HL-60 (cell line): Measurements from ENCODE around the gene IQGAP2.
A peak's percentile ranks its signal among the peaks of the same experiment; 100 is the strongest.

Experiments
- DNase-seq, 2 experiments: peaks; one replicate each; pipeline ENCODE4 v3.0.0-alpha.2; 2010 to 2020; ENCODE audit warnings: low read depth in 1 of 2, low spot score in 1 of 2
- H3K27ac ChIP-seq: fragments of 250-450 bp; sonication (Bioruptor Pico); replicated peaks from 2 replicates; pipeline ENCODE4 v1.5.1; 2020; ENCODE audit warnings: mild to moderate bottlenecking, moderate library complexity
- H3K27me3 ChIP-seq: fragments of 250-450 bp; sonication (Bioruptor Pico); 2 replicates; pipeline ENCODE4 v1.5.1; 2021; ENCODE audit warnings: mild to moderate bottlenecking, moderate library complexity; ENCODE audit not compliant: insufficient read depth, poor library complexity, severe bottlenecking
- H3K4me3 ChIP-seq: replicated peaks from 2 replicates; pipeline ENCODE4 v1.5.1; 2011; ENCODE audit warnings: mild to moderate bottlenecking, control low read depth, low read length; ENCODE audit not compliant: insufficient read depth
- GABPA ChIP-seq: IDR thresholded peaks from 2 replicates; pipeline ENCODE4 v1.6.1; 2012; ENCODE audit warnings: low read depth
- POLR2AphosphoS5 ChIP-seq: IDR thresholded peaks from 2 replicates; pipeline ENCODE4 v1.6.1; 2012; ENCODE audit warnings: low read depth
- SPI1 ChIP-seq: IDR thresholded peaks from 2 replicates; pipeline ENCODE4 v1.6.1; 2012; ENCODE audit warnings: low read depth, mild to moderate bottlenecking, borderline replicate concordance
- TF ChIP-seq, protein P1 (sequence below): IDR thresholded peaks from one replicate; pipeline ENCODE4 v1.5.1; 2011; ENCODE audit warnings: low read length, control low read depth, inconsistent platforms; ENCODE audit not compliant: insufficient read depth
- TF ChIP-seq, protein P2 (sequence below): IDR thresholded peaks from 2 replicates; pipeline ENCODE4 v1.6.1; 2012; ENCODE audit warnings: low read depth; ENCODE audit not compliant: insufficient replicate concordance

The IQGAP2 gene

DNA sequence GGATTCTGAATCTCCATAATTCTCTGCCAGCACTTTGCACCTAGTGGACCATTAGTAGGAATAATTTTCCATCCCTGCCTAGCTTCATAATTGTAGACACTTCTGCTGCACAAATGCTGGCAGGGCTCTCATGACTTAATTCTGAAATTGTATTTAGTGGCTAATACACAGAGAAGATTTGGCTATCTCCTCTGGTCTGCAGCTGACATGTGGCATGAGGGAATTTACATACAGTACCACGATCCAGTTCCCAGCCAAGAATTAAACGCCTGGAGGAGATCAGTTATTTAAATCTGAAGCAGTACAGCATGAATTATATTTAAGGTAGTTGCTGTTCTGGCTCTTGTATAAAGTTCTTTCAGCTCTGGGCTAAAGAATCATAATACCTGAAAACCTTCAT, 46.5 kb downstream of the IQGAP2 start:
- no peaks in the 10 kb centered on the region for H3K27me3 ChIP-seq
- no peak overlapping the region for H3K4me3 ChIP-seq
- TF ChIP-seq POLR2AphosphoS5 (no peak), GABPA (no peak), SPI1 (no peak)
- TF ChIP-seq, protein P1, sequence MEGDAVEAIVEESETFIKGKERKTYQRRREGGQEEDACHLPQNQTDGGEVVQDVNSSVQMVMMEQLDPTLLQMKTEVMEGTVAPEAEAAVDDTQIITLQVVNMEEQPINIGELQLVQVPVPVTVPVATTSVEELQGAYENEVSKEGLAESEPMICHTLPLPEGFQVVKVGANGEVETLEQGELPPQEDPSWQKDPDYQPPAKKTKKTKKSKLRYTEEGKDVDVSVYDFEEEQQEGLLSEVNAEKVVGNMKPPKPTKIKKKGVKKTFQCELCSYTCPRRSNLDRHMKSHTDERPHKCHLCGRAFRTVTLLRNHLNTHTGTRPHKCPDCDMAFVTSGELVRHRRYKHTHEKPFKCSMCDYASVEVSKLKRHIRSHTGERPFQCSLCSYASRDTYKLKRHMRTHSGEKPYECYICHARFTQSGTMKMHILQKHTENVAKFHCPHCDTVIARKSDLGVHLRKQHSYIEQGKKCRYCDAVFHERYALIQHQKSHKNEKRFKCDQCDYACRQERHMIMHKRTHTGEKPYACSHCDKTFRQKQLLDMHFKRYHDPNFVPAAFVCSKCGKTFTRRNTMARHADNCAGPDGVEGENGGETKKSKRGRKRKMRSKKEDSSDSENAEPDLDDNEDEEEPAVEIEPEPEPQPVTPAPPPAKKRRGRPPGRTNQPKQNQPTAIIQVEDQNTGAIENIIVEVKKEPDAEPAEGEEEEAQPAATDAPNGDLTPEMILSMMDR = no peak
- TF ChIP-seq, protein P2, sequence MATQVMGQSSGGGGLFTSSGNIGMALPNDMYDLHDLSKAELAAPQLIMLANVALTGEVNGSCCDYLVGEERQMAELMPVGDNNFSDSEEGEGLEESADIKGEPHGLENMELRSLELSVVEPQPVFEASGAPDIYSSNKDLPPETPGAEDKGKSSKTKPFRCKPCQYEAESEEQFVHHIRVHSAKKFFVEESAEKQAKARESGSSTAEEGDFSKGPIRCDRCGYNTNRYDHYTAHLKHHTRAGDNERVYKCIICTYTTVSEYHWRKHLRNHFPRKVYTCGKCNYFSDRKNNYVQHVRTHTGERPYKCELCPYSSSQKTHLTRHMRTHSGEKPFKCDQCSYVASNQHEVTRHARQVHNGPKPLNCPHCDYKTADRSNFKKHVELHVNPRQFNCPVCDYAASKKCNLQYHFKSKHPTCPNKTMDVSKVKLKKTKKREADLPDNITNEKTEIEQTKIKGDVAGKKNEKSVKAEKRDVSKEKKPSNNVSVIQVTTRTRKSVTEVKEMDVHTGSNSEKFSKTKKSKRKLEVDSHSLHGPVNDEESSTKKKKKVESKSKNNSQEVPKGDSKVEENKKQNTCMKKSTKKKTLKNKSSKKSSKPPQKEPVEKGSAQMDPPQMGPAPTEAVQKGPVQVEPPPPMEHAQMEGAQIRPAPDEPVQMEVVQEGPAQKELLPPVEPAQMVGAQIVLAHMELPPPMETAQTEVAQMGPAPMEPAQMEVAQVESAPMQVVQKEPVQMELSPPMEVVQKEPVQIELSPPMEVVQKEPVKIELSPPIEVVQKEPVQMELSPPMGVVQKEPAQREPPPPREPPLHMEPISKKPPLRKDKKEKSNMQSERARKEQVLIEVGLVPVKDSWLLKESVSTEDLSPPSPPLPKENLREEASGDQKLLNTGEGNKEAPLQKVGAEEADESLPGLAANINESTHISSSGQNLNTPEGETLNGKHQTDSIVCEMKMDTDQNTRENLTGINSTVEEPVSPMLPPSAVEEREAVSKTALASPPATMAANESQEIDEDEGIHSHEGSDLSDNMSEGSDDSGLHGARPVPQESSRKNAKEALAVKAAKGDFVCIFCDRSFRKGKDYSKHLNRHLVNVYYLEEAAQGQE = no peak
- no peak overlapping the region for H3K27ac ChIP-seq
- no peak for DNase-seq

DNA sequence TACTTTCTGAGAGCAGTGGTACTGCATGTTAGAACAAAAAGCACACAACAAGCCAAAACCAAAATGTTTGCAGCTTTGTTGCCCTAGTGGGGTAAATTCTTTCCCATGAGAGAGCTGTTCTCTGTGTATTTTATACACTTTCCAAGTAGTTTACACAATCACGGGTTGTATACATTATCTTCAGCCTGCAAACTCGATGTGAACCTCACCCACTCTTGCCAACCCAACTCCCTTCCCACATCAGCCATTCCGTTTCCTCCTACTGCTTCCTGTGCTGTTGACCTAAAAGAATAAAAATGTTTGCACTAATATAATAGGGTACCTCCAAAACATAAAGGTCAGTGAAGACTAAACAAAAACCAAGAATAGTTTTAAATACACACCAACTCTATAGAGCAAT, 47.0 kb downstream of the IQGAP2 start:
- Histone ChIP-seq H3K27me3 (no peaks in the 10 kb centered on the region), H3K27ac (no peak overlapping the region), H3K4me3 (no peak overlapping the region)
- TF ChIP-seq SPI1 = no peak
- TF ChIP-seq GABPA = no peak
- TF ChIP-seq, protein P1 = no peak
- no peak for TF ChIP-seq POLR2AphosphoS5
- TF ChIP-seq, protein P2 = no peak
- no peak for DNase-seq

DNA sequence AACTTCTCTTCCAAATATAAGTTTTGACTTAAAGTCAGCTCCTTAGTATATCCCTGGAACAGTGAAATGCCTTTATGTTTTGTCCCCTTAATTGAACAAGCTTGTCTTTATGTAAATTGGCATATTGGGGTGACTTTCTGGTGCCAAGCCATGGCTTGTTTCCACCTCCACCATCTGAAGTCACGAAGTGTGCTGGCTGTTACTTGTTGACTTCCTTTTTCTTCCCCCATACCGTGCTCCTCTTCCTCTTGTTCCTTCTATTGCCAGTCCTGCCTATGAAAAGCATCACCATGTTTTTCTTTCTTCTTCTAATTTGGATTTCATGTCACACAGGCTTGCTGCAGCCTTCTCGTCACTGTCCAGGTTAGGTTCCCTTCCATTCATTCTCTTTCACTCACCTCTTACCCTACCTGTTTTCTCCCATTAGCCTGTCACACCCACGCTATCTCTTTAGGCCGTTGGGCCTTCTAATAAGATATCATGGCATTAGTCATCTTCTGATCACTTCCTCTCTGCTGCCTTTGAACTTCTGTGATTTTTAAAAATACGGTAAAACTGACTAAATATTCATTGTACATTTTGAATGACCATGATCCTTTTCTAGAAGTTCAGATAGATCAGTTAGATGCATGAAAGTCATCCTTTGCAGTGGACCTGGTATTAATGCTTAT, 48.1 kb downstream of the IQGAP2 start:
- Histone ChIP-seq H3K27ac (no peak overlapping the region), H3K4me3 (no peak overlapping the region), H3K27me3 (no peaks in the 10 kb centered on the region)
- peak; percentile 64; the same call in 1 of the 2 replicates for TF ChIP-seq SPI1
- TF ChIP-seq, protein P2 = no peak
- peak in 1 of 2 experiments; percentile 25 for DNase-seq
